Lower lobe of right lung (tissue), 2 donors: ENCODE measurements around the gene CXCL13. TPM values are rescaled to one million over a fixed set of nuclear protein-coding genes. Genes with fewer than 3 reads are reported as not detected.
A peak's percentile ranks its signal among the peaks of the same experiment; 100 is the strongest.

Experiments
- ATAC-seq, 2 donors: fragments of 200-7000 bp; cut with Tn5 transposase; one replicate each; pipeline ENCODE4 v1.9.1; 2020 to 2022; ENCODE audit warnings: mild to moderate bottlenecking in 2 of 2, moderate library complexity in 2 of 2
- DNase-seq: peaks from one replicate; pipeline ENCODE4 v3.0.0-alpha.2; 2020
- H3K27ac ChIP-seq: fragments of 200-600 bp; one replicate; pipeline ENCODE4 v1.8.0; 2022
- H3K27me3 ChIP-seq: fragments of 200-600 bp; one replicate; pipeline ENCODE4 v1.8.0; 2022; ENCODE audit warnings: low read depth
- H3K36me3 ChIP-seq: fragments of 200-600 bp; one replicate; pipeline ENCODE4 v1.8.0; 2022; ENCODE audit warnings: mild to moderate bottlenecking
- H3K4me1 ChIP-seq: fragments of 200-600 bp; one replicate; pipeline ENCODE4 v1.8.0; 2022
- H3K4me3 ChIP-seq: fragments of 200-600 bp; one replicate; pipeline ENCODE4 v1.8.0; 2022; ENCODE audit warnings: mild to moderate bottlenecking
- H3K9me3 ChIP-seq: fragments of 200-600 bp; one replicate; pipeline ENCODE4 v1.8.0; 2022
- CTCF ChIP-seq: fragments of 200-600 bp; IDR thresholded peaks from one replicate; pipeline ENCODE4 v1.8.0; 2022; ENCODE audit warnings: antibody characterized with exemption, mild to moderate bottlenecking
- intact Hi-C: fragments of 100-400 bp; cut with DNase I; formaldehyde crosslinking; loops from one replicate; pipeline ENCODE4 v1.11.0; 2022
- total RNA-seq: library from RNA; stranded (reverse); fragmentation: NEBNext Ultra II Directional; extraction: Animal tissue kit (Norgen Biotek cat#: 25700); gene quantifications from one replicate; pipeline ENCODE4 v1.2.1, GENCODE V29; 2021
- donor health status: DM: no; HTN: yes; CAD: no; lungs with severe emphysema.

CXCL13 gene
- total RNA-seq, 1 donor from 2014 or later = not detected

DNA sequence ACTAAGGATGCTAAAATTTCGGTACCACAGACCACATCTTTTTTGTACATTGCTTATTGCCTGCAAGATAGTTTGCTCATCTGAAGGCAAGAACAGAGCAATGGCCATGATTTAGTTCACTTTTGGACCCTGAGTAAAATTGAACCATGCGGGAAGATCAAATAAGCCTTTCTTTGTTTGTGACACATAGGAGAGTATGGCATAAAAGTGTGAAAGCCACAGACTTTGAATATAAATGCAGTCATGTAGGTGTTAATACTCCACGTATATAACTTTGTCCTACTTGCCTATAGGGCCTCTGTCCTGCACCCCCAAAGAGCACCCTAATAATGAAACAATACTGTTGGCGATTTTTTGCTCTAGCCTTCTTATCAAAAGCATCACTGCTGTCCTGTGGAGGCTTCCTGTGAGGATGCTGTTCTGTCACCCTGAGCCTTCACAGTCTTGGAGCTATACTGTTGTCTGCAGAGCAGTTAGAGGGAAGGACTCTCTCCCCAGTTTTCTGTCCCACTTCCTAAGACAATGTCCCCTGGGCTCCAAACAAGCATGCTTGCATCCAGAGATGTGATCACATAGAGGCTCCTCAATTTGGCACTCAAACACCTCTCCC is 10.2 kb upstream of the CXCL13 start:
- DNase-seq = no peak
- no peaks in the 10 kb centered on the region for H3K9me3 ChIP-seq
- ATAC-seq = no peak
- no peak overlapping the region for H3K4me3 ChIP-seq
- no peak overlapping the region for H3K27ac ChIP-seq
- no peaks in the 10 kb centered on the region for H3K4me1 ChIP-seq
- intact Hi-C loops = no loop called here
- TF ChIP-seq CTCF = no peak
- H3K27me3 ChIP-seq = peaks cover 5% of the 10 kb centered on the region
- H3K36me3 ChIP-seq = no peaks in the 10 kb centered on the region

DNA sequence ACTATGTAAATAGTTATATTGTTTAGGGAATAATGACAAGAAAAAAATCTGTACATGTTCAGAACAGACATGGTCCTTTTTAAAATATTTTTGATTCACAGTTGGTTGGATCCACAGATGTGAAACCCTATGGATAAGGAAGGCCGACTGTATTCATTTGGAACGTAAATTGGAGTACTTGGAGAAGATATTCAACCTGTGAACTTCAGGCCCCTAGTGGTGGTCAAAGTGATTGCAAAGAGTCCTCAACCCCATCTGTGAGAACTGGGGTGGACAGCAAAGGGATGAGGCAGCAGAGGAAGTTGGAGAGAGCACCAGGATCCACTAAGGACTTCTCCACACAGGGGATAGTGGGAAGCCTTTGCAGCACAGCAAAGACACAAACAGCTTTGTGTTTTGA is 6.2 kb upstream of the CXCL13 start:
- intact Hi-C loops = no loop called here
- Histone ChIP-seq H3K4me3 (no peak overlapping the region), H3K27me3 (peaks cover 5% of the 10 kb centered on the region), H3K4me1 (peaks cover 6% of the 10 kb centered on the region), H3K36me3 (no peaks in the 10 kb centered on the region), H3K27ac (no peak overlapping the region), H3K9me3 (no peaks in the 10 kb centered on the region)
- ATAC-seq (peak in 1 of 2 donors; percentile 49), DNase-seq (no peak)
- TF ChIP-seq CTCF = peak; percentile 49

- no peak overlapping the region for H3K4me3 ChIP-seq
- H3K36me3 ChIP-seq = no peaks in the 10 kb centered on the region
- TF ChIP-seq CTCF = peak; percentile 84
- no peaks in the 10 kb centered on the region for H3K9me3 ChIP-seq
- no peak overlapping the region for H3K27ac ChIP-seq
- intact Hi-C loops = loop anchor here (10.0 kb wide), 1 partner anchor 216 kb away; no protein-coding TSS in a partner anchor
- ATAC-seq (peak; percentile 65 to 84), DNase-seq (no peak)
- no peaks in the 10 kb centered on the region for H3K27me3 ChIP-seq
- peaks cover 6% of the 10 kb centered on the region for H3K4me1 ChIP-seq
These were observed 4.8 kb upstream of the CXCL13 start for GRCh38 chr4:77600521-77601451.

GRCh38 chr4:77601614-77602187 is 3.9 kb upstream of the CXCL13 start:
- H3K36me3 ChIP-seq = no peaks in the 10 kb centered on the region
- H3K27ac ChIP-seq = no peak overlapping the region
- no peak for TF ChIP-seq CTCF
- DNase-seq (no peak), ATAC-seq (peak; percentile 70 to 90)
- intact Hi-C loops = loop anchor here (10.0 kb wide), 1 partner anchor 217 kb away; no protein-coding TSS in a partner anchor
- peaks cover 6% of the 10 kb centered on the region for H3K4me1 ChIP-seq
- no peaks in the 10 kb centered on the region for H3K27me3 ChIP-seq
- H3K9me3 ChIP-seq = no peaks in the 10 kb centered on the region
- no peak overlapping the region for H3K4me3 ChIP-seq

- H3K36me3 ChIP-seq = no peaks in the 10 kb centered on the region
- H3K9me3 ChIP-seq = no peaks in the 10 kb centered on the region
- no peak overlapping the region for H3K4me3 ChIP-seq
- H3K4me1 ChIP-seq = no peaks in the 10 kb centered on the region
- TF ChIP-seq CTCF = no peak
- H3K27me3 ChIP-seq = peaks cover 4% of the 10 kb centered on the region
- no peak for ATAC-seq
- H3K27ac ChIP-seq = no peak overlapping the region
- no peak for DNase-seq
- intact Hi-C loops = no loop called here
These were observed 7.6 kb downstream of the CXCL13 start for GRCh38 chr4:77613267-77613666.
